ENCODE measurements around the gene PRR12. TPM values are rescaled to one million over a fixed set of nuclear protein-coding genes. Genes with fewer than 3 reads are reported as not detected.

Gene PRR12
- polyA plus RNA-seq, 1 donor (not counting 4 experiments of a cell fraction or from before 2014, with no cell fraction given), result 0.35 TPM

GRCh38 chr19:49596407-49596806, 5.4 kb downstream of the PRR12 start:
- Histone ChIP-seq H3K27ac (ENCODE audit: control insufficient read depth, insufficient read depth, low read length) (no peak overlapping the region), H3K4me3 (ENCODE audit: control insufficient read depth in 2 of 3, extremely low read depth in 1 of 3, insufficient read depth in 2 of 3, low read depth in 1 of 3, low read length in 3 of 3) (no peak overlapping the region), H3K4me2 (ENCODE audit: control insufficient read depth, extremely low read depth, insufficient read depth, low read depth, low read length) (no peak overlapping the region), H3K9me1 (ENCODE audit: control insufficient read depth, extremely low read depth, insufficient read depth, low read length) (no peaks in the 10 kb centered on the region), H3K27me3 (ENCODE audit: control insufficient read depth, extremely low read depth, insufficient read depth, low read length) (no peaks in the 10 kb centered on the region), H2AFZ (ENCODE audit: control insufficient read depth, low read length) (no peak overlapping the region), H3K36me3 (ENCODE audit: control insufficient read depth in 2 of 2, extremely low read depth in 1 of 2, insufficient read depth in 2 of 2, low read length in 2 of 2) (peaks cover 24 to 30% of the 10 kb centered on the region in 2 experiments), H4K20me1 (ENCODE audit: control insufficient read depth, extremely low read depth, insufficient read depth, low read length) (peaks cover 2% of the 10 kb centered on the region), H3K79me2 (ENCODE audit: control insufficient read depth, insufficient read depth, low read length) (peaks cover 35% of the 10 kb centered on the region), H3K4me1 (ENCODE audit: control insufficient read depth, extremely low read depth, insufficient read depth, low read length) (peaks cover 13% of the 10 kb centered on the region), H3K9me3 (ENCODE audit: control insufficient read depth, low read depth, low read length) (no peaks in the 10 kb centered on the region), H3K9ac (ENCODE audit: control insufficient read depth, extremely low read depth, insufficient read depth, low read length) (no peak overlapping the region)
- no peak for FAIRE-seq
- DNase-seq (ENCODE audit: low read depth, low spot score), result no peak
- dilution Hi-C loops (cut with MboI; ENCODE audit: extremely low pct_ligation_motif_present, low sequenced_read_pairs), result no loop called here
- no peak for TF ChIP-seq EZH2 (IDR thresholded peaks at IDR 0.05; ENCODE audit: low read length)
- TF ChIP-seq, protein P1, sequence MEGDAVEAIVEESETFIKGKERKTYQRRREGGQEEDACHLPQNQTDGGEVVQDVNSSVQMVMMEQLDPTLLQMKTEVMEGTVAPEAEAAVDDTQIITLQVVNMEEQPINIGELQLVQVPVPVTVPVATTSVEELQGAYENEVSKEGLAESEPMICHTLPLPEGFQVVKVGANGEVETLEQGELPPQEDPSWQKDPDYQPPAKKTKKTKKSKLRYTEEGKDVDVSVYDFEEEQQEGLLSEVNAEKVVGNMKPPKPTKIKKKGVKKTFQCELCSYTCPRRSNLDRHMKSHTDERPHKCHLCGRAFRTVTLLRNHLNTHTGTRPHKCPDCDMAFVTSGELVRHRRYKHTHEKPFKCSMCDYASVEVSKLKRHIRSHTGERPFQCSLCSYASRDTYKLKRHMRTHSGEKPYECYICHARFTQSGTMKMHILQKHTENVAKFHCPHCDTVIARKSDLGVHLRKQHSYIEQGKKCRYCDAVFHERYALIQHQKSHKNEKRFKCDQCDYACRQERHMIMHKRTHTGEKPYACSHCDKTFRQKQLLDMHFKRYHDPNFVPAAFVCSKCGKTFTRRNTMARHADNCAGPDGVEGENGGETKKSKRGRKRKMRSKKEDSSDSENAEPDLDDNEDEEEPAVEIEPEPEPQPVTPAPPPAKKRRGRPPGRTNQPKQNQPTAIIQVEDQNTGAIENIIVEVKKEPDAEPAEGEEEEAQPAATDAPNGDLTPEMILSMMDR (optimal IDR thresholded peaks at IDR 0.05 in 1 of 3, IDR thresholded peaks at IDR 0.05 in 1 of 3, conservative IDR thresholded peaks at IDR 0.05 in 1 of 3; ENCODE audit: extremely low read depth in 1 of 3, insufficient read depth in 2 of 3, low read length in 3 of 3), result no peak

GRCh38 chr19:49596954-49597702, 6.1 kb downstream of the PRR12 start:
- no peak overlapping the region for H3K4me2 ChIP-seq (ENCODE audit: control insufficient read depth, extremely low read depth, insufficient read depth, low read depth, low read length)
- peaks cover 2% of the 10 kb centered on the region for H4K20me1 ChIP-seq (ENCODE audit: control insufficient read depth, extremely low read depth, insufficient read depth, low read length)
- no peak overlapping the region for H3K9ac ChIP-seq (ENCODE audit: control insufficient read depth, extremely low read depth, insufficient read depth, low read length)
- no peaks in the 10 kb centered on the region for H3K9me1 ChIP-seq (ENCODE audit: control insufficient read depth, extremely low read depth, insufficient read depth, low read length)
- H3K4me3 ChIP-seq (ENCODE audit: control insufficient read depth in 2 of 3, extremely low read depth in 1 of 3, insufficient read depth in 2 of 3, low read depth in 1 of 3, low read length in 3 of 3), result no peak overlapping the region
- dilution Hi-C loops (cut with MboI; ENCODE audit: extremely low pct_ligation_motif_present, low sequenced_read_pairs), result no loop called here
- H3K9me3 ChIP-seq (ENCODE audit: control insufficient read depth, low read depth, low read length), result no peaks in the 10 kb centered on the region
- FAIRE-seq (no peak), DNase-seq (ENCODE audit: low read depth, low spot score) (no peak)
- peaks cover 13% of the 10 kb centered on the region for H3K4me1 ChIP-seq (ENCODE audit: control insufficient read depth, extremely low read depth, insufficient read depth, low read length)
- H3K27ac ChIP-seq (ENCODE audit: control insufficient read depth, insufficient read depth, low read length), result no peak overlapping the region
- no peak for TF ChIP-seq EZH2 (IDR thresholded peaks at IDR 0.05; ENCODE audit: low read length)
- TF ChIP-seq, protein P1 (optimal IDR thresholded peaks at IDR 0.05 in 1 of 3, IDR thresholded peaks at IDR 0.05 in 1 of 3, conservative IDR thresholded peaks at IDR 0.05 in 1 of 3; ENCODE audit: extremely low read depth in 1 of 3, insufficient read depth in 2 of 3, low read length in 3 of 3), result no peak
- peaks cover 40% of the 10 kb centered on the region for H3K79me2 ChIP-seq (ENCODE audit: control insufficient read depth, insufficient read depth, low read length)
- no peak overlapping the region for H2AFZ ChIP-seq (ENCODE audit: control insufficient read depth, low read length)
- H3K27me3 ChIP-seq (ENCODE audit: control insufficient read depth, extremely low read depth, insufficient read depth, low read length), result no peaks in the 10 kb centered on the region
- peaks cover 29 to 35% of the 10 kb centered on the region in 2 experiments for H3K36me3 ChIP-seq (ENCODE audit: control insufficient read depth in 2 of 2, extremely low read depth in 1 of 2, insufficient read depth in 2 of 2, low read length in 2 of 2)

Data from keratinocyte (primary cell).